GM21723 (cell line): Measurements from ENCODE around the gene ARL6IP4.

Experiments
- ATAC-seq: cut with Tn5 transposase; IDR thresholded peaks from one replicate; pipeline ENCODE4 v1.9.1; 2021; ENCODE audit warnings: mild to moderate bottlenecking, moderate library complexity; ENCODE audit not compliant: unreplicated experiment

ARL6IP4 gene

DNA sequence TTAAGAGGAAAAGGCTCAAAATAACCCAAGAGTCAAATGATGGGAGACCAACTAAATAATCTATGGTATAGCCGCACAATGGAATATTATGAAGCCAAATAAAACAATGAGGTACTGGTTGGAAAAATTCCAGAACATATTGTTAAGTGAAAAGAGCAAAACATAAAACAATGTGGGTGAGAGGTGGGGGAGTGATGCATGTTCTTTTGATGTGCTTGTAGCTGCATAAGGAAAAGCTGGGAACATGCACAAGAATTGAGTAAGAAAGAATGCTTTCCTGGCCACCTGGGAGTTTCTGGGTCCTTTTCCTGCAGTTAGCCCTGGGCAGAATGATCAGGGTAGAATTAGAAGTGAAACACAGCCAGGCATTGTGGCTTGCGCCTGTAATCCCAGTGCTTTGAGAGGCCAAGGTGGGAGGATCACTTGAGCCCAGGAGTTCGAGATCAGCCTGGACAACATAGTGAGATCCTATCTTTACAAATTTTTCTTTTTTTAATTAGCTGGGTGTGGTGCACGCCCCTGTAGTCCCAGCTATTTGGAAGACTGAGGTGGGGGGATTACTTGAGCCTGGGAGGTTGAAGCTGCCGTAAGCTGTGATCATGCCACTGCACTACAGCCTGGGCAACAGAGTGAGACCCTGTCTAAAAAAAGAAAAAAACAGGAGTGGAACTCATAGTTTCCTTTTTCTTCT is 22.1 kb upstream of the ARL6IP4 start:
- no peak for ATAC-seq

GRCh38 chr12:122959566-122960192 is 20.8 kb upstream of the ARL6IP4 start:
- no peak for ATAC-seq

GRCh38 chr12:122960193-122960569 is 20.3 kb upstream of the ARL6IP4 start:
- no peak for ATAC-seq

DNA sequence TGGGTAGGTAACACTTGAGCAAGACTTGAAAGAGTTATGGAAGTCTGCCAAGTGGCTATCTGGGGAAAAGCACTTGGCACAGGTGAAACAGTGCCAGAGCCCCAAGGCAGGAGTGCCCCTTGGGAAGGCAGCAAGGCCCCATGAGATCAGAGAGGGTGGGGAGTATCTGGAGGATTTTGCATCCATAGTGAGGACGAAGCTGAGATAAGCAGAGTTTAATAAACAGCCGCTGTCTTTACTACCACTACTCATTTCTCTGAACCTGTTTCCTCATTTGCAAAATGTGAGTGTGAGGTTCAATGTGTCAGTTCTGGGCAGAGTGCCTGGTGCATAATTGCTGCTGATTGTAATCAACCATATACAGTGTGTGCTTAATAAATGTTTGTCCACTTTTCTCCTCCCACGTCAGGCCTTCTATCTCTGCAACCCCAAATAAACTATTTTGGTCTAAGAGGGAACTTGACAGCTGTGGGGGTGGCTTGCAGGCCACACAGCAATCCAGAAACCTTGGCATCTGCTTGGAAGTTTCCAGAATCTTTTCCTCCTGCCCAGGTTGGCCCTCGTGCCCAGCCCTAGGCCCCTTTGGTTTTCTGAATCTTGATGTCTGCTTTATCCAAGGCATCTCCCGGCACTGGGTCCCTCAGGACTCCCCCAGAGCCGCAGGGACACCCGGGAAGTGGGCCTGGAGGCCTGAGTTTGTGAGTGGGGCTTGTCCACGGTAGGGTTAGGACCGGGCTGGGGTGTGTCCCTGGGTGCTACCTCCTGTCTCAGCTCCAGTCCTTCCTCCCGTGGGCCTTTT is 18.8 kb upstream of the ARL6IP4 start:
- no peak for ATAC-seq

GRCh38 chr12:122963941-122964265 is 16.6 kb upstream of the ARL6IP4 start:
- no peak for ATAC-seq

DNA sequence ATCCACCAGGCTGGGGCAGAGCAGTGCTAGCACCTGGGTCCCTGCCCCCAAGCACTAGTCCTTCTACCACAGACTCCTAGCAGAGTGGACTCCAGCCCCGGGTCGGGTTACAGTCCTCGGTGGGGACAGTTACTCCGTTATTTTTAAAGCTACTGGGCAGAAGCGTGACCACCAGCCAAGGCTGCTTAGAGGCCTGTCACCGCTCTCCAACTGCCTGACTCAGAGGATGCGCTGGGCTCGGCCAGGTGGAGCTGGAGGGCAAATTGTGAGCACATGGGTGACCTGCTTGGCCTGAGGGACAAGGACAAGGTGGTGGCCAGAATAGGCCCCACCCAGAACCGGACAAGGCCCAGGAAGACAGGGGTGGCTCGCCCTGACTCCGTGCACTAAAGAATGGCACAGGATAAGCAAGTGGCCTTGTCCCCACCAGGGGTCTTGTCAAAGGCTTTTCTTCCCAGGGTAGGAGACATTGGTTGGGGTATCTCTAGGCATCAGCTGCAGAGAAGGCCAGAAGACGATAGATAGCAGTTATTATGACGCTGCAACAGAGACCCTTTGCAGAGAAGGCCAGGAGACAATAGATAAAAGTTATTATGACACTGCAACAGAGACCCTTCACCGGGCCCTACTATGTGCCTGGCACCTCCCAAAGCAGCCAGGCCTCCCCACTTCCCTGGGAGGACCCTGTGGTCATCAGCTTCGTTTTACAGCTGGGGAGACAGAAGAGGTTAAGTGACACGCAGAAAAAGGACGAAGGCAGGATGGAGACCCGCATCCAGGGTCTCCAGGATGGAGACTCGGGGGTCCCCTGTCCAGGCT is 15.8 kb upstream of the ARL6IP4 start:
- no peak for ATAC-seq

- ATAC-seq: no peak
Measured at GRCh38 chr12:122965321-122965751, 15.1 kb upstream of the ARL6IP4 start.

- peak; percentile 69 for ATAC-seq
Measured at GRCh38 chr12:122965851-122966742, 14.4 kb upstream of the ARL6IP4 start, which contains the start of gene ABCB9. Gene ABCB9, minus strand, starts transcription at chr12:122966463. Its CDS starts 6,228 bp downstream, at chr12:122960235.

GRCh38 chr12:122966743-122967550 is 13.5 kb upstream of the ARL6IP4 start:
- ATAC-seq: no peak

GRCh38 chr12:122968104-122968503 is 12.4 kb upstream of the ARL6IP4 start:
- ATAC-seq: no peak

DNA sequence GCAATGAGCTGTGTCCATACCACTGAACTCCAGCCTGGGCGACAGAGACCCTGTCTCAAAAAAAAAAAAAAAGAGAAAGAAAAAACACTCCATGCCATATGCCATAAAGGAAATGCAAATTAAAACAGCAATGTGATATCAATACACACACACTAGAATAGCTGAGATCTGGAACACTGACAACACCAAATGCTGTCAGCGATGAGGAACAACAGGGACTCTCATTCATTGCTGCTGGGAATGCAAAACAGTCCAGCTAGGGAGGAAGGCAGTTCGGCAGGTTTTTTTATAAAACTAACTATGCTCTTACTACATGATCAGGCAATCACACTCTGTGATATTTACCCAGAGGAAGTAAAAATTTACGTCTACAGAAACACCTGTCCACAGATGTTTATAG is 10.8 kb upstream of the ARL6IP4 start:
- ATAC-seq: no peak

DNA sequence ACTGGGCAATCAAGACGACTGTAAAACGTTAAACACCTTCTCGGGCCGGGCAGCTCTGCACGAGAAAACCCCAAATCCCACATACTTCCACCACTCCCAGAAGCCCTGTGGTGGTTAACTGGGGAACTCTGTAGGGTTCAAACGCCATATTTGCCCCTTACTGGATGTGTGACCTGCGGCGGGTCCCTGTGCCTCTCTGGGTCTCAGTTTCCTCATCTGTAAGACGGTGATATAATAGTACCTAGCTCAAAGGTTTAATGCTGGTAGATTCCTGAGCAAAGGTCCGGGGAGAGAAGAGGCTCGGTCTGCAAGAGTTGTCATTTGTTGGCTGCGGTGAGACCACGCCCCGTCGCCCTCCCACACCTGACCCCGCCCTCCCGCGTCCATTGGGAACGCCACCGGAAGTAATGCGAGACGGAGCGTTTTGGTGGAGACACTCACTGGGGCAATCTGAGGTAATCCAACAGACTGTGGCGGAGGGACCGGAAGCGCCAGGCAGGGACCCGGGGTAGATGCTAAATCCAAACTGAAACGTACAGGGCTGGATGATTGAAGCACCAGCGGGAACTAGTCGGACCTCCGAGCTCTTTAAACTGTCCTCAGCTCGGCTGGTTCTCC is 6.1 kb upstream of the ARL6IP4 start:
- peak; percentile 69 for ATAC-seq

DNA sequence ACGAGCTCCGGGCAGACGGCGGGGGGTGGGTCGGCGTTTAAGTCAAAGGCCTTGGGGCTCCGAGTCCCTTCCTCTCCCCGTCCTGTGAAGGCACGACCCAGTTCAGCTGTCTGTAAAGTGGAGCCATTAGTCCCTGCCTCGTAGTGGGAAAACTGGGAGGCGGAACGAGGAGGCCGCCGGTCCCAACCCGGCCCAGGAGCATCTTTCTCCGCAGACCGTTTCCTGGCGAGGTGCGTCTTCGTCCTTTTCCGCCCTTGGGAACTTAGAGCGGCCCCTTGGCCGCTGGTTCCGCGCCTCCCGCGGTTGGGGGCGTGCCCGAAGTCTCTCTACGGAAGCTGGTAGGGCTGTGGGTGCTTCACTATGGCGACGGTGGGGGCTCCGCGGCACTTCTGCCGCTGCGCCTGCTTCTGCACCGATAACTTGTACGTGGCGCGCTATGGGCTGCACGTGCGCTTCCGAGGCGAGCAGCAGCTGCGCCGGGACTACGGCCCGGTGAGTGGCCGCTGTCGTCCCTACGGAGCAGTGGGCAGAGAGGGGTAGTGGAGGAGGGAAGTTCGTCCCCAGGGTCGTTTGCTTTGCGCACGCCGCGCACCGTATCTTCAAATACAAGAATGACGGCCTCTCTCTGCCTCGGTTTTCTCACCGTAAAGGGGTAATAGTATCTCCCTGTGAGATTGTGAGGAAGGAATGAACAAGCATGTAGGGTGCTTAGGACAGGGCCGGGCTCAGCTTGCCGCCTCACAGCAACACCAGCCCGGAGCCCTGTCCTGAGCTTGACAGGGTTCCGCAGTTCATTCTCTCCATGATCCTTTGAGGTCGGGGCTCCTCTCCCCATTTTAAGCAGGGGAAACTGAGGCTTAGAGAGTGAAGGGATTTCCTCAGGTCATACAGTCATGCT is 5.3 kb upstream of the ARL6IP4 start, which contains the start of gene OGFOD2:
Gene OGFOD2, plus strand, starts transcription at position 353 of the 898 bp plus-strand sequence. Its CDS starts 8 bp downstream, at position 361.
- ATAC-seq: peak; percentile 76

- ATAC-seq: no peak
Measured at GRCh38 chr12:122975790-122976647, 4.5 kb upstream of the ARL6IP4 start.

GRCh38 chr12:122976648-122976975 is 3.9 kb upstream of the ARL6IP4 start:
- ATAC-seq: no peak

DNA sequence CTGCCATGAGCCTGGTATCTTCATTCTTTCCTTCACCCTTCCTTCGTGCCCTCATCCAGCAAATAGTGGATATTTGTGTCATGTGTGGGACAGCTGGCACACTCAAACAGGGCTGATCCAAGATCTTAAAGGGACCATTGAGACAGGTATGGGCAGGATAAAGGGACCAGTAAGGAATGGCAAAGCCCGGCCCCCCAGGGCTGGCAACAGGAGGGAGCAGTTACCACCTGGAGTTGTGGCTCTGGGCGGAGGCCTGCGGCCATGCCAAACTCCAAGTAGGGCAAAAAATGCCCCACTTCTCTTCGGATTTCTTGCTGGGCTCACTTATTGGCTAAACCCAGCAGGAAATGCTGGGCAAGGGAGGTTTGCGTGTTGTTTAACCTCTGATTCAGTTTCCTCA is 3.3 kb upstream of the ARL6IP4 start:
- ATAC-seq: no peak
